Fibroblast of upper back skin (primary cell): ENCODE results near the gene TNFRSF8.

ENCODE experiments used
- DNase-seq: peaks from one replicate; pipeline ENCODE4 v3.0.0-alpha.2; 2013

TNFRSF8 gene

DNA sequence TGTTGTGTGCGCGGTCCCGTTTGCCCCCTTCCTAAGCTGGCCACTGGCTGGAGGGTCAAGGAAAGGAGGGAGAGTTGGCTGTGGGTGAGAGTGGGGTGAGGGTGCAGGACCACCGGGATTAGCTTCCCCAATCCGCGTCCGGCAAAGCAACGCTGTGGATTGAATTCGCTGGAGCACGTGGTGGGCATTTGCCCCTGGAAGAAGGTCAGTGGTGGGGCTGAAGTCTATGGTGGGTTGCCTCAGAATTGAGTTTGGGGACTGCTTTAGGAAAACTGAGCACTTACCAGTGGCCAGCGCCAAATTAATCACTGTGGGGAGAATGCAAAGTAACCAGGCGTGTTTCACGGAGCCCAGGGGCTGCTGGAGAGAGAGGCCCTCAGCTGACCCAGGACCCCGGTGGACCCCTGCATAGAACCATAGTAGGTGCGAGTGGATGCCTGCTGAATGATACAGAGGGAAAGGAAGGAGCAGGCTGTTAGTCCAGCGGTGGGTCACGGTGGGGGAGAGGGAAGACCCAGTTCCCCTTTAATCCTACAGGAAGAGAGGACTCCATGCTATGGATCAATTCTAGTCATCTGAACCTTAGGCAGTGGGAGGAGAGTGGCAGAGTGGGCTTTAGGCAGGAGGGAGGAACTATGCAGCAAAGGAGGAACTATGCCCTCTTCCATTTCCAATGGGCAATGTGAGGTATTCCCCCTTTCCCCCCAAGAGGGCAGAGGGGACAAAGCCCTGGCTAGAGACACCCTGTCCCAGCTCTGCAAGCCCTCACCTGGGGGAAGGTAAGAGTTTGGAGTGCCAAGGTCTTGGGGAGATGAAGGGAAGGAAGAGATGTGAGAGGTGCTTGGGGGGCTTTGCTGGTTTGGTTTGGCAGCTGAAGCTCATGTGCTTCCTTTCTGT lies 1.2 kb downstream of the TNFRSF8 start:
- no peak for DNase-seq

GRCh38 chr1:12065872-12066271 lies 2.8 kb downstream of the TNFRSF8 start:
- DNase-seq = no peak

DNA sequence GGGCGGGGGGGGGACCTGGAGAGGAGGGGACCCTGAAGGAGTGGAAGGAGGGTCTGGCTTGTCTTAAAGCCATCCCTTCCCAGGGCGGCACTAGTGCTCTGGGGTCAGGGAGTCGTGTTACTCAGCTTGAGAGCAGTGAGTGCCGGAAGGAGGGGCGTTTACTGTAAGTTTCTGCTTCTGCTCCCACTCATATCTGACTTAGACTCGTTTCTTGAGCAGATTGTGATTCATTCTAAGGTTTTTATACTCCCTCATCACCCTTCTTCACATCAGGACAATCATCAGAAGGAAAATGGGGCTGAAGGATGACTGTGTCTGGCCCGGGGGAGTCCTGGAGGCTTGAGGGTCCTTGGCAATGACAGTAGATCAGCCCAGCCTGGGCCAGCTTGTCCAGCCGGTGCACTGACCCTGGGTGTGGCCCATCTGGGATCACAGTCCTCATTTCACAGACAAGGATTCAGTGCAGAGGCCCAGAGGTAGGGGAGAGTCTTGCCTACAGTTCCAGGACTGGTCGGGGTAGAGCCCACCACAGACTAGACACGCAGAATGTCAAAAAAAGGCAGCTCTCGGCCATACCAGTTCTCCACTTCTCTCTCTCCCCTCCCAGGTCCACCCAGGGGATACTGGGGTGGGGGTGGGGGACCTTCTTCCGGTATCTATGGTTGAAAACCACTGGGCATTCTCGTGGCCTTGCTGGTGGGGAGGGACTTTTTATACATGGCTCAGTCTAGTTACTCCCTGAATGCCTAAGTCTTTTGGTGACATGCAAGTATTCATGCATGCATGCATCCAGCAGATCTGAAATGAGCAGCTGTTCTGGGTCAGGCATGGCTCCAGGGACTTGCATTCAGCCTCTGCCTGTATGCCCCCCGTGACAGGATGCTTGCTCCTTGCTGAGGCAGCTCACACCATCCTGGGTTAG lies 5.1 kb downstream of the TNFRSF8 start:
- peak; percentile 64 for DNase-seq

DNA sequence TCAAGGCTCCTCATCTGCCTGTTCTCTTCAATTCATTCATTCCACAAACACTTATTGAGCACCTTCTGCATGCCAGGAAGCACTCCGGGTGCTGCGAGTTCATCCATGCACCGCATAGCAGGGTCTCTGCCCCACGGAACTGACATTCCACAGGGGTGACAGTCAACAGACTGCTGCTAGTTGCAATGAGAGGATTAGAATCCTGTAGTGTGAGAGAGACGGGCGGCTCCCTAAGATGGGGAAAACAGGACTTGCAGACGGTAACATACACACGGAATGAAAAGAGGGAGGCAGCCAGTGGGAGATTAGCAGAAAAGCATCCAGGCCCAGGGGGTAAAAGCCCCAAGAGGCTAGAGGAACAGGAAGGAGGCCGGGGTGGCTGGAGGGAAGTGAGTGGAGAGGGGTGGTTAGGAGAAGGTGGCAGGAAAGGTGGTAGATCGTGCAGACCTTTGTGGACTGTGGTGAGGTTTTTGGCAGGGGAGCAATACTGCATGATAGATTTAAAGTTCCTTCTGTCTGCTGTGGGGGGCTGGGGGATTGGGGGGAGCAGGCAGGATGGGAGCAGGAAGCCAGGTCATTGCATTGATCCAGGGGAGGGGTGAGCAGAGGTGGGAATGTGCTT lies 6.6 kb downstream of the TNFRSF8 start:
- DNase-seq = no peak

DNA sequence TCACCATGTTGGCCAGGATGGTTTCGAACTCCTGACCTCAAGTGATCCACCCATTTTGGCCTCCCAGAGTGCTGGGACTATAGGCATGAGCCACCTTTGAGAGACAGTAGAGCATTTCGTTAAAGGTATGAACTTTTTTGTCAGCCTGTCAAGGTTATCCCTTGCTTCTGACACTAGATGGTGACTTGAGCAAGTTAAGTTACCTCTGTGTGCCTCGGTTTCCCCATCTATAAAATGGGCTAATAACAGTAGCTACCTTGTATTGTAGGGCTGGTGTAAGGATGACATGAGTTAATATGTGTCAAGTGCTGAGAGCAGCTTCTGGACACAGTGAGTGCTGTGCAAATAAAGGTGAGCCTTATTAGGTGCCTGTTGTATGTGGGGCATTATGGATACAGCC lies 8.8 kb downstream of the TNFRSF8 start:
- DNase-seq = no peak

DNA sequence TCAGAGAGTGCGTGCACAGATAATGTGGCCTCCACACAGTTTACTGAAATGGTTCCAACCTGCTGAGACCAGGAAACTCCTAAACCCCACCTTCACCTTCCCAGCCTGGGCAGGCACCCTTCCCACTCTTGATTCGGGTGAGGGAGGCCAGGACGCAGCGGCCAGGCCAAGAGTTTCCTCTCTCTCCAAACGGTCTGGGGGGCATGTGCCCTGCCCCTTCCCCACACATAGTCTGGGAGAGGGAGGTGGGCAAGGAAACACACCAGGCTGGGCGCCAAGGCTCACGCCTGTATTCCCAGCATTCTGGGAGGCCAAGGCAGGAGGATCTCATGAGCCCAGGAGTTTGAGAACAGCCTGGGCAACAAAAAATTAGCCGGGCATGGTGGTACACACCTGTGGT lies 9.6 kb downstream of the TNFRSF8 start:
- no peak for DNase-seq

DNA sequence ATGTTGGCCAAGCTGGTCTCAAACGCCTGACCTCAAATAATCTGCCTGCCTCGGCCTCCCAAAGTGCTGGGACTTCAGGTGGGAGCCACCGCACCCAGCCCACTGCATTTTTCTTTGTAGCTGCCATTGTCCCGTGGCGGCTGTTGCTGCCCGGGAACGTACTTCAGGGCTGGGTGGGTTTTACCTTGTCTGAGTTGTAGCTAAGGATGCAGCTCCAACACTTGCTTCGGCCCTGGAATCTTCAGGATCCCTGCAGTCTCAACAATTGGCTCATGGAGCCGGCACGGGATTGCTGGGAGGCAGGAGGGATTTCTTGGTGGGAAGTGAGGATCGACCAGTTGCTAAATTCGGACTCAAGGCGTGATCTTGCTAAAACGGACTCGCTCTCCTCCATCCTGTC lies 10.7 kb downstream of the TNFRSF8 start:
- no peak for DNase-seq

DNA sequence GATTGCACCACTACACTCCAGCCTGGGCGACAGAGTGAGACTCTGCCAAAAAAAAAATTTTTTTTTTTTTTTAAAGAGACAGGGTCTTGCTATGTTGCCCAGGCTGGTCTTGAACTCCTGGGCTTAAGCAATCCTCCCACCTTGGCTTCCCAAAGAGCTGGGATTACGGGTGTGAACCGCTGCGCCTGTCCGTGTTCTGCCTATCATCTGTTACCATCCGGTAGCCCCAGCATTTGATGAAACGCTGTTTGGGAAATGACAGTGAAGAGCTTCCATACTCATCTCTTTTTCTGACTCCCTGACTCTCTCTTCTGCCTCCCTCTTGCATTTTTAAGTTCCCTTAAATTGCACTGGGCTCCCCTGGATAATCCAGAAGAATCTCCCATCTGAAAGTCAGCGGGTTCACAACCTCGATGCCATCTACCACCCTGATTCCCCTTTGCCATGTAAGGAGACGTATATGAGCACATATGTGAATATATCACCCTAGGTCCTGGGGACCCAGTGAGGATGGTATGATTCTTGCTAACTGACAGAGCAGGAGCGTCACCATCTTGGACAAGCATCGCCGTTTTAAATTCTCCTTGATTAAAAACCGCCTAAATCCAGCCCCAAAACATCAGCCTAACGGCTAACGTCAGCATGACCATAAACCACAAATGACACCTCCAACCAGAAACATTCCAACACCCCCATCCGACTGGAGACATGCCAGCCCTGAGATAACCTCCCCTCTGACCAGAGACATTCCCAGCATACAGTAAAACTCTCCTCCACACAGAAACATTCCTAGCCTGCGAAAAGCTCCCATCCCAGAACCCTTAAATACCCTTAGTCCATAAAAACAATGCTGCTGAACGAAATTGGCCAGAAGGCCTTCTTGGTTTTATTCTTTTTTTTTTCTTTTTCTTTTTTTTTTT lies 12.4 kb downstream of the TNFRSF8 start:
- DNase-seq = peak; percentile 89

GRCh38 chr1:12076425-12077005 lies 13.4 kb downstream of the TNFRSF8 start:
- no peak for DNase-seq

GRCh38 chr1:12078575-12078937 lies 15.5 kb downstream of the TNFRSF8 start:
- DNase-seq = no peak

DNA sequence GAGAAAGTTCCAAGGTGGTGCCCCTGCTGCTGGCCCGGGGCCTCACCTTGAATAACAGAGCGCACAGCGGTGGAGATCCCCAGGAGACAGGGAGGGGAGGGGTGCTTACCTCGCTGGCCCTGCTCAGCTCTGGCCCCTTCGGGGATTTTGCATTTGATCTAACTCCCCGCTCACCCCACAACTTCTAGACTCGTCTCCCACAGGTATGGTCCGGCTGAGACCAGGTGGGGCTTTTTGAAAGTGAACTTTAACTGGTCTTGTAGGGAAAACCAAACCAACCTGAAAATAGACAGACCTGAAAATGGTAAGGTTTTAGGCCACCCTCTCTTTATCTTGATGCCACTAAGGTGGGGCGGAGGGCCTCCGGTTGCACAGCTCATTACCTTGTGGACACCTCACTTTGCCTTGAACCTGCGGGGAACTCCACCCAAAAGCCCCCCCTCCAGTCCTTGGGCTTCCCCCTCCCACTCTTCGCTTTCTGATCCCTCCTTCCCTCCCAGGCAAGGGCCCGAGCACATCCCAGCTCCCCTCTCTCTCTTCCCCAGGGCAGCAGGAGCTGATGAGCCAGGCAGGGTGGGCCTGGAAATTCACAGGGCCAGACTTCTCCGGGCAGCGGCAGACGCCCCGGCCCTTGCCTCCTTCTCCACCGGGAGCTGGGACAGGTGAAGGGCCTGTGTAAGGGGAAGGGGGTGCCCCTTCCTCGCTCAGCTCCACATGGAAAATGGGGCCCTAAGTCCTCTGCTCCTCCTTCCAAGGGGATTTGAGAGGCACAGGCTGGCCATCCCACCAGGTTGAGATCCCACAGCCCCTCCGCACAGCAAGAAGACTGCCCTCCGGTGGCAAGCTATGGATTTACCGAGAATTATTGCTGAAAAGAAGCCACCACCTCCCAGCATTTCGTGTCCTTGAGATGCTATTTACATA lies 16.1 kb downstream of the TNFRSF8 start:
- DNase-seq = peak; percentile 68

GRCh38 chr1:12080156-12080555 lies 17.1 kb downstream of the TNFRSF8 start:
- no peak for DNase-seq

GRCh38 chr1:12080773-12081556 lies 17.9 kb downstream of the TNFRSF8 start:
- DNase-seq = no peak

GRCh38 chr1:12081648-12082396 lies 18.7 kb downstream of the TNFRSF8 start:
- DNase-seq = no peak

- no peak for DNase-seq
These were observed 19.9 kb downstream of the TNFRSF8 start for GRCh38 chr1:12082988-12083387.

DNA sequence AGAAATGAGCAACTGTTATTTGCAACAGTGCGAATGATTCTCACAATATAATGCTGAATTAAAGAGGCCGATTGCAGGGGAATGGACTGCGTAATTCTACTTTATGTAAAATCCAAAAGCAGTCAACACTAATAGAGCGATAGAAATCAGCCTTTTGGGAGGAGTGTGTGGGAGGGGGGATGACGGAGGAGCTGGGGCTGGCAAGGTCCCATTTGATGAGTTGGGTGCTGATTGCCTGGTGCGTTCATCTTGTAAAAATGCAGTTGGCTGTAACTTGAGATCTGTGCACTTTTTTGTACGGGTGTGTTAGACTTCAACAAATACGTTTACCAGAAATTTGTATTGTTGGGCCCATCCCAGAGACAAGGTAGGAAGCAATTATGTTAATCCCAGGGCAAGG lies 20.7 kb downstream of the TNFRSF8 start:
- DNase-seq = peak; percentile 60

GRCh38 chr1:12085643-12086260 lies 22.6 kb downstream of the TNFRSF8 start:
- DNase-seq = no peak

- no peak for DNase-seq
These were observed 24.8 kb downstream of the TNFRSF8 start for GRCh38 chr1:12087797-12088314.
